ENCODE measurements around the gene SORCS1.

- TF ChIP-seq EGR1 (IDR thresholded peaks at IDR 0.05) (no peak), EP300 (IDR thresholded peaks at IDR 0.05; ENCODE audit: borderline replicate concordance) (no peak), TAF1 (IDR thresholded peaks at IDR 0.05; ENCODE audit: low read depth) (no peak), REST (IDR thresholded peaks at IDR 0.05; ENCODE audit: low read depth) (no peak), RAD21 (IDR thresholded peaks at IDR 0.05; ENCODE audit: low read depth) (no peak), FOXM1 (IDR thresholded peaks at IDR 0.05; ENCODE audit: borderline replicate concordance, low read depth) (no peak), ZBTB7A (IDR thresholded peaks at IDR 0.05; ENCODE audit: low read depth) (no peak)
Observed at GRCh38 chr10:106978756-106979155, 185.8 kb downstream of the SORCS1 start.

Data from Ishikawa (cell line).